ENCODE measurements around the gene HEXD. TPM values are rescaled to one million over a fixed set of nuclear protein-coding genes. Genes with fewer than 3 reads are reported as not detected.

The HEXD gene
- total and polyA plus RNA-seq, 2 of the 8 experiments (the other 6 are each of a cell fraction or from before 2014, with no cell fraction given): 20.6 to 21.8 TPM

- TF ChIP-seq FOSL1 (IDR thresholded peaks at IDR 0.05; ENCODE audit: insufficient read depth, low read depth, low read length) (no peak), MAX (IDR thresholded peaks at IDR 0.05) (no peak), CHD1 (IDR thresholded peaks at IDR 0.05; ENCODE audit: low read depth, low read length) (no peak), RFX5 (IDR thresholded peaks at IDR 0.05; ENCODE audit: borderline replicate concordance, low read depth, low read length) (no peak)
Observed at GRCh38 chr17:82389379-82389778, 28.8 kb upstream of the HEXD start (continued).
